Measurements from ENCODE around the gene RNF121. TPM values are rescaled to one million over a fixed set of nuclear protein-coding genes. Genes with fewer than 3 reads are reported as not detected.
"Not testable (repeated sequence)": the region's sequence is repeated elsewhere in the genome, so short reads cannot be mapped to it uniquely, and the experiment has no call there.

Gene RNF121
- total and polyA plus RNA-seq, 2 of the 13 experiments (the other 11 are each of a cell fraction or from before 2014, with no cell fraction given): 28.6 to 44.3 TPM

- TF ChIP-seq HOXA3 (CRISPR knock-in tag; IDR thresholded peaks at IDR 0.05) (peak; percentile 70), PITX1 (CRISPR knock-in tag; IDR thresholded peaks at IDR 0.05) (0 out of 2 replicates have a peak, but pooled peaks have one; percentile 52), HIC2 (CRISPR knock-in tag; IDR thresholded peaks at IDR 0.05; ENCODE audit: low read depth) (0 out of 2 replicates have a peak, but pooled peaks have one; percentile 22), CREM (IDR thresholded peaks at IDR 0.05) (peak; percentile 61), SP5 (CRISPR knock-in tag; IDR thresholded peaks at IDR 0.05; ENCODE audit: borderline replicate concordance, low read depth) (peak; percentile 83; the same call in 1 of the 2 replicates), KDM6A (CRISPR knock-in tag; IDR thresholded peaks at IDR 0.05; ENCODE audit: low read depth) (peak; percentile 91), BORCS8-MEF2B (CRISPR knock-in tag; IDR thresholded peaks at IDR 0.05) (0 out of 2 replicates have a peak, but pooled peaks have one; percentile 26), PHF21A (CRISPR knock-in tag; IDR thresholded peaks at IDR 0.05) (peak; percentile 38; the same call in 1 of the 2 replicates), HNF1A (IDR thresholded peaks at IDR 0.05; ENCODE audit: low read depth) (peak; percentile 68; the same call in 1 of the 2 replicates), HNF1A (CRISPR knock-in tag; IDR thresholded peaks at IDR 0.05; ENCODE audit: borderline replicate concordance) (peak; percentile 59; the same call in 1 of the 2 replicates), KAT8 (CRISPR knock-in tag; IDR thresholded peaks at IDR 0.05) (peak; percentile 45), ASH2L (IDR thresholded peaks at IDR 0.05; ENCODE audit: insufficient read length, low read depth, low read length) (peak; percentile 95), SAP130 (CRISPR knock-in tag; IDR thresholded peaks at IDR 0.05; ENCODE audit: low read depth) (0 out of 2 replicates have a peak, but pooled peaks have one; percentile 26)
- TF ChIP-seq CREM (CRISPR knock-in tag; IDR thresholded peaks at IDR 0.05): not testable (repeated sequence)
- TF ChIP-seq, protein P1, sequence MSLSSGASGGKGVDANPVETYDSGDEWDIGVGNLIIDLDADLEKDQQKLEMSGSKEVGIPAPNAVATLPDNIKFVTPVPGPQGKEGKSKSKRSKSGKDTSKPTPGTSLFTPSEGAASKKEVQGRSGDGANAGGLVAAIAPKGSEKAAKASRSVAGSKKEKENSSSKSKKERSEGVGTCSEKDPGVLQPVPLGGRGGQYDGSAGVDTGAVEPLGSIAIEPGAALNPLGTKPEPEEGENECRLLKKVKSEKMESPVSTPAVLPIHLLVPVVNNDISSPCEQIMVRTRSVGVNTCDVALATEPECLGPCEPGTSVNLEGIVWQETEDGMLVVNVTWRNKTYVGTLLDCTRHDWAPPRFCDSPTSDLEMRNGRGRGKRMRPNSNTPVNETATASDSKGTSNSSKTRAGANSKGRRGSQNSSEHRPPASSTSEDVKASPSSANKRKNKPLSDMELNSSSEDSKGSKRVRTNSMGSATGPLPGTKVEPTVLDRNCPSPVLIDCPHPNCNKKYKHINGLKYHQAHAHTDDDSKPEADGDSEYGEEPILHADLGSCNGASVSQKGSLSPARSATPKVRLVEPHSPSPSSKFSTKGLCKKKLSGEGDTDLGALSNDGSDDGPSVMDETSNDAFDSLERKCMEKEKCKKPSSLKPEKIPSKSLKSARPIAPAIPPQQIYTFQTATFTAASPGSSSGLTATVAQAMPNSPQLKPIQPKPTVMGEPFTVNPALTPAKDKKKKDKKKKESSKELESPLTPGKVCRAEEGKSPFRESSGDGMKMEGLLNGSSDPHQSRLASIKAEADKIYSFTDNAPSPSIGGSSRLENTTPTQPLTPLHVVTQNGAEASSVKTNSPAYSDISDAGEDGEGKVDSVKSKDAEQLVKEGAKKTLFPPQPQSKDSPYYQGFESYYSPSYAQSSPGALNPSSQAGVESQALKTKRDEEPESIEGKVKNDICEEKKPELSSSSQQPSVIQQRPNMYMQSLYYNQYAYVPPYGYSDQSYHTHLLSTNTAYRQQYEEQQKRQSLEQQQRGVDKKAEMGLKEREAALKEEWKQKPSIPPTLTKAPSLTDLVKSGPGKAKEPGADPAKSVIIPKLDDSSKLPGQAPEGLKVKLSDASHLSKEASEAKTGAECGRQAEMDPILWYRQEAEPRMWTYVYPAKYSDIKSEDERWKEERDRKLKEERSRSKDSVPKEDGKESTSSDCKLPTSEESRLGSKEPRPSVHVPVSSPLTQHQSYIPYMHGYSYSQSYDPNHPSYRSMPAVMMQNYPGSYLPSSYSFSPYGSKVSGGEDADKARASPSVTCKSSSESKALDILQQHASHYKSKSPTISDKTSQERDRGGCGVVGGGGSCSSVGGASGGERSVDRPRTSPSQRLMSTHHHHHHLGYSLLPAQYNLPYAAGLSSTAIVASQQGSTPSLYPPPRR (CRISPR knock-in tag; IDR thresholded peaks at IDR 0.05; ENCODE audit: borderline replicate concordance): 0 out of 2 replicates have a peak, but pooled peaks have one; percentile 16
Observed at GRCh38 chr11:71888335-71889010, 40.4 kb upstream of the RNF121 start (continued).

Data from HepG2 (cell line).